Ishikawa (cell line): ENCODE results near the gene P3H4.
A peak's percentile ranks its signal among the peaks of the same experiment; 100 is the strongest.

Experiments
- CEBPB ChIP-seq: IDR thresholded peaks from 2 replicates; pipeline ENCODE4 v1.6.1; 2012
- CREB1 ChIP-seq: IDR thresholded peaks from 2 replicates; pipeline ENCODE4 v1.6.1; 2012; ENCODE audit warnings: low read depth
- EGR1 ChIP-seq: IDR thresholded peaks from 2 replicates; pipeline ENCODE4 v1.6.1; 2012
- EP300 ChIP-seq: IDR thresholded peaks from 2 replicates; pipeline ENCODE4 v1.6.1; 2012; ENCODE audit warnings: borderline replicate concordance
- FOXM1 ChIP-seq: IDR thresholded peaks from 2 replicates; pipeline ENCODE4 v1.6.1; 2012; ENCODE audit warnings: low read depth, borderline replicate concordance
- NFIC ChIP-seq: IDR thresholded peaks from 2 replicates; pipeline ENCODE4 v1.6.1; 2012
- RAD21 ChIP-seq: IDR thresholded peaks from 2 replicates; pipeline ENCODE4 v1.6.1; 2012; ENCODE audit warnings: low read depth
- TAF1 ChIP-seq: IDR thresholded peaks from 2 replicates; pipeline ENCODE4 v1.6.1; 2012; ENCODE audit warnings: low read depth, mild to moderate bottlenecking
- TEAD4 ChIP-seq: IDR thresholded peaks from 2 replicates; pipeline ENCODE4 v1.6.1; 2012
- YY1 ChIP-seq: IDR thresholded peaks from 2 replicates; pipeline ENCODE4 v1.6.1; 2012; ENCODE audit warnings: low read depth
- ZBTB7A ChIP-seq: IDR thresholded peaks from 2 replicates; pipeline ENCODE4 v1.6.1; 2012; ENCODE audit warnings: low read depth
- TF ChIP-seq, protein P1 (sequence below): IDR thresholded peaks from 2 replicates; pipeline ENCODE4 v1.6.1; 2012; ENCODE audit warnings: low read depth, mild to moderate bottlenecking
- TF ChIP-seq, protein P2 (sequence below): IDR thresholded peaks from 2 replicates; pipeline ENCODE4 v1.6.1; 2012
- TF ChIP-seq, protein P3 (sequence below): IDR thresholded peaks from 2 replicates; pipeline ENCODE4 v1.6.1; 2012

DNA sequence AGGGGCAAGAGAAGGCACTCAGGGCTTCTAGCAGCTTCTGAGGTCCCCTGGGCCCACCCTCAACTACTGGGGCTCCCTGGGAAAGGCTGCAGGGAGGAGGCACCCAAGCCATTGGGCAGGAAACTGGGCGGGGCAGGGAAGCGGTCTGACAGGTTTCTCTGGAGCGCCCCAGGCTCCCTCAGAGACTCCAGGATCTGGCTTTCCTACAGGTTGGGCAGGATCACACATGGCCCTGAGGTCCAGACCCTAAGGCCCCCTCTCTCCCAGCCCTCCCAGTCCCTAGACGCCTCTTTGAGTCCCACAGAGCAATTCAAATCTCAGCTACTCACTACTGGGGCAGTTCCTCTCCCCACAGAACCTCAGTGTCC is 39.5 kb downstream of the P3H4 start:
- TF ChIP-seq EP300 (peak; percentile 58; the same call in 1 of the 2 replicates), EGR1 (no peak), CREB1 (no peak), ZBTB7A (no peak; the same call in 1 of the 2 replicates), YY1 (no peak), TAF1 (0 out of 2 replicates have a peak, but pooled peaks have one; percentile 5), RAD21 (no peak; the same call in 1 of the 2 replicates), FOXM1 (no peak), NFIC (peak; percentile 38; the same call in 1 of the 2 replicates), CEBPB (no peak), TEAD4 (peak; percentile 34; the same call in 1 of the 2 replicates)
- TF ChIP-seq, protein P1, sequence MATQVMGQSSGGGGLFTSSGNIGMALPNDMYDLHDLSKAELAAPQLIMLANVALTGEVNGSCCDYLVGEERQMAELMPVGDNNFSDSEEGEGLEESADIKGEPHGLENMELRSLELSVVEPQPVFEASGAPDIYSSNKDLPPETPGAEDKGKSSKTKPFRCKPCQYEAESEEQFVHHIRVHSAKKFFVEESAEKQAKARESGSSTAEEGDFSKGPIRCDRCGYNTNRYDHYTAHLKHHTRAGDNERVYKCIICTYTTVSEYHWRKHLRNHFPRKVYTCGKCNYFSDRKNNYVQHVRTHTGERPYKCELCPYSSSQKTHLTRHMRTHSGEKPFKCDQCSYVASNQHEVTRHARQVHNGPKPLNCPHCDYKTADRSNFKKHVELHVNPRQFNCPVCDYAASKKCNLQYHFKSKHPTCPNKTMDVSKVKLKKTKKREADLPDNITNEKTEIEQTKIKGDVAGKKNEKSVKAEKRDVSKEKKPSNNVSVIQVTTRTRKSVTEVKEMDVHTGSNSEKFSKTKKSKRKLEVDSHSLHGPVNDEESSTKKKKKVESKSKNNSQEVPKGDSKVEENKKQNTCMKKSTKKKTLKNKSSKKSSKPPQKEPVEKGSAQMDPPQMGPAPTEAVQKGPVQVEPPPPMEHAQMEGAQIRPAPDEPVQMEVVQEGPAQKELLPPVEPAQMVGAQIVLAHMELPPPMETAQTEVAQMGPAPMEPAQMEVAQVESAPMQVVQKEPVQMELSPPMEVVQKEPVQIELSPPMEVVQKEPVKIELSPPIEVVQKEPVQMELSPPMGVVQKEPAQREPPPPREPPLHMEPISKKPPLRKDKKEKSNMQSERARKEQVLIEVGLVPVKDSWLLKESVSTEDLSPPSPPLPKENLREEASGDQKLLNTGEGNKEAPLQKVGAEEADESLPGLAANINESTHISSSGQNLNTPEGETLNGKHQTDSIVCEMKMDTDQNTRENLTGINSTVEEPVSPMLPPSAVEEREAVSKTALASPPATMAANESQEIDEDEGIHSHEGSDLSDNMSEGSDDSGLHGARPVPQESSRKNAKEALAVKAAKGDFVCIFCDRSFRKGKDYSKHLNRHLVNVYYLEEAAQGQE, result no peak
- TF ChIP-seq, protein P2, sequence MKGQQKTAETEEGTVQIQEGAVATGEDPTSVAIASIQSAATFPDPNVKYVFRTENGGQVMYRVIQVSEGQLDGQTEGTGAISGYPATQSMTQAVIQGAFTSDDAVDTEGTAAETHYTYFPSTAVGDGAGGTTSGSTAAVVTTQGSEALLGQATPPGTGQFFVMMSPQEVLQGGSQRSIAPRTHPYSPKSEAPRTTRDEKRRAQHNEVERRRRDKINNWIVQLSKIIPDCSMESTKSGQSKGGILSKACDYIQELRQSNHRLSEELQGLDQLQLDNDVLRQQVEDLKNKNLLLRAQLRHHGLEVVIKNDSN, result no peak
- TF ChIP-seq, protein P3, sequence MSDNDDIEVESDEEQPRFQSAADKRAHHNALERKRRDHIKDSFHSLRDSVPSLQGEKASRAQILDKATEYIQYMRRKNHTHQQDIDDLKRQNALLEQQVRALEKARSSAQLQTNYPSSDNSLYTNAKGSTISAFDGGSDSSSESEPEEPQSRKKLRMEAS, result peak; percentile 71; the same call in 1 of the 2 replicates
